Suprapubic skin (tissue), 4 donors: ENCODE results near the gene CDK13.
"Not testable (repeated sequence)": the region's sequence is repeated elsewhere in the genome, so short reads cannot be mapped to it uniquely, and the experiment has no call there.

ENCODE experiments used
- CTCF ChIP-seq, 2 donors: fragments of 200-600 bp in 1 of 2; fragments of 450-650 bp in 1 of 2; sonication (generic) in 1 of 2; IDR thresholded peaks; one replicate each; pipeline ENCODE4 v1.5.1; 2016 to 2019; ENCODE audit warnings: antibody characterized with exemption in 2 of 2, mild to moderate bottlenecking in 1 of 2, moderate library complexity in 1 of 2
- POLR2A ChIP-seq, 2 donors: fragments of 450-650 bp; IDR thresholded peaks; one replicate each; pipeline ENCODE4 v1.6.1; 2017; ENCODE audit warnings: antibody characterized with exemption in 2 of 2, mild to moderate bottlenecking in 2 of 2, moderate library complexity in 2 of 2
- POLR2AphosphoS5 ChIP-seq, 3 donors: sonication (generic); formaldehyde crosslinking; IDR thresholded peaks; one replicate each; pipeline ENCODE4 v1.6.1; 2017; ENCODE audit warnings: antibody characterized with exemption in 3 of 3

DNA sequence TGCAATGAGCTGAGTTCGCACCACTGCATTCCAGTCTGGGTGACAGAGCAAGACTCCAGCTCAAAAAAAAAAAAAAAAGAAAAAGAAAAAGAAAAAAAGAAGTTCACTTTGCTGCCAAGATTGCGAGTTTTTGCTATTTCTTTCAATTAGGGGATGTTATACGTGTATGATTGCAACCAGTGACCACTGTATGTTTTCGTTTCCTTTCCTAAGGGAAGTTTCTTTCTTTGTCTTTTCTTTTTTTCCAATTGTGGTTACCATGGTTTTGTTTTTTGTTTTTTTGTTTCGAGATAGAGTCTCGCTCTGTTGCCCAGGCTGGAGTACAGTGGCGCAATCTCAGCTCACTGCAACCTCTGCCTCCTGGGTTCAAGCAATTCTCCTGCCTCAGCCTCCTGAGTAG is 168.1 kb downstream of the CDK13 start:
- not testable (repeated sequence) for TF ChIP-seq CTCF, POLR2AphosphoS5, POLR2A (IDR thresholded peaks at IDR 0.05)
